Right lobe of liver (tissue), 4 donors: ENCODE measurements around the gene TSNAX.

Source experiments
- CTCF ChIP-seq, 4 donors: fragments of 200-600 bp in 3 of 4; fragments of 450-650 bp in 1 of 4; IDR thresholded peaks; one replicate each; pipeline versions ENCODE4 v1.5.1 to v1.8.0; 2016 to 2022; ENCODE audit warnings: antibody characterized with exemption in 4 of 4, mild to moderate bottlenecking in 2 of 4
- POLR2A ChIP-seq: fragments of 450-650 bp; IDR thresholded peaks from one replicate; pipeline ENCODE4 v1.6.1; 2017; ENCODE audit warnings: antibody characterized with exemption, mild to moderate bottlenecking
- donor health status: DM: no; HTN: no; CAD: no.
- donor health status: DM: no; HTN: no; CAD: no.
- donor health status: DM: no; HTN: yes; CAD: no.

DNA sequence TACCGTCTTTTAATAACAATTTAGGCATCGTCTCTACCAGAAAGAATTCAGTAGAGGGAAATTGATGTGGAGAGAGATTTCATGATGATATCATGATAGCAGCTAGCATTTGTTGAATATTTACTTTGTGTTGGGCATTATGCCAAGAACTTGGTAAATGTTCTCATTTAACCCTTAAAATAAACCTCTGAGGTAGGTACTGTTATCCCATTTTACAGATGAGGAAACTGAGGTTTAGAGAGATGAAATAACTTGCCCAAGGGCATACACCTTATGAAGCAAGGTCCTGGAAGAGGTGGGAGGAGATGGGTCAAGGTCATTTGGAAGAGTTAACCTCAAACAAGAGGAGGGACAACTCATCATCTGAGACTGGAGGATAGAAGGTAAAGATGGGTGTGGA is 34.8 kb downstream of the TSNAX start:
- no peak for TF ChIP-seq CTCF (IDR thresholded peaks at IDR 0.05)
- TF ChIP-seq POLR2A = no peak
